Activated naive CD4-positive, alpha-beta T cell treated with anti-CD3 and anti-CD28 coated beads for 36 hours (primary cell): ENCODE data around the gene MTMR4. TPM values are rescaled to one million over a fixed set of nuclear protein-coding genes. Genes with fewer than 3 reads are reported as not detected.

Experiments used
- total RNA-seq, 2 experiments: library from RNA; stranded (reverse); gene quantifications; one replicate each; pipeline ENCODE4 v1.2.3, GENCODE V29; 2021

The MTMR4 gene
- total RNA-seq, 2 experiments from 2014 or later = 58.2 to 60.5 TPM

Other genes with a start within 250 kb of the MTMR4 start
- not detected for gene MPO, start 233.7 kb downstream of the MTMR4 start, total RNA-seq
- 10 to 100 TPM; 18.5 to 20.0 TPM for gene TSPOAP1, start 185.8 kb downstream of the MTMR4 start, total RNA-seq
- 10 to 100 TPM; 76.6 to 76.9 TPM for gene SUPT4H1, start 162.4 kb downstream of the MTMR4 start, total RNA-seq
- gene RNF43, start 97.1 kb downstream of the MTMR4 start, total RNA-seq = under 1 TPM; 0.38 to 0.91 TPM
- gene HSF5, start 26.2 kb downstream of the MTMR4 start, total RNA-seq = 1 to 10 TPM; 3.6 to 4.1 TPM
- under 1 TPM; 0.20 to 0.24 TPM for gene TEX14, start 177.4 kb upstream of the MTMR4 start, total RNA-seq
- gene RAD51C, start 178.0 kb upstream of the MTMR4 start, total RNA-seq = 10 to 100 TPM; 57.7 to 64.6 TPM
- gene PPM1E, start 241.2 kb upstream of the MTMR4 start, total RNA-seq = under 1 TPM in 1 of 2 experiments, not detected in 1; 0.05 TPM